Keratinocyte (primary cell): ENCODE measurements around the gene ENTPD2.

Experiments used
- EZH2 ChIP-seq: IDR thresholded peaks from one replicate; pipeline ENCODE4 v1.6.1; 2012; ENCODE audit warnings: inconsistent platforms, mild to moderate bottlenecking, low read length, moderate library complexity
- TF ChIP-seq, protein P1 (sequence below), 3 experiments: IDR thresholded peaks in 1 of 3; conservative IDR thresholded peaks in 1 of 3; optimal IDR thresholded peaks in 1 of 3; 2 replicates in 2 of 3; 3 replicates in 1 of 3; pipeline versions ENCODE3 to v1.5.1; 2011; ENCODE audit warnings: low read length in 3 of 3, mild to moderate bottlenecking in 3 of 3, moderate library complexity in 2 of 3, control low read depth in 1 of 3, inconsistent platforms in 1 of 3; ENCODE audit not compliant: insufficient read depth in 2 of 3; ENCODE audit errors: extremely low read depth in 1 of 3

DNA sequence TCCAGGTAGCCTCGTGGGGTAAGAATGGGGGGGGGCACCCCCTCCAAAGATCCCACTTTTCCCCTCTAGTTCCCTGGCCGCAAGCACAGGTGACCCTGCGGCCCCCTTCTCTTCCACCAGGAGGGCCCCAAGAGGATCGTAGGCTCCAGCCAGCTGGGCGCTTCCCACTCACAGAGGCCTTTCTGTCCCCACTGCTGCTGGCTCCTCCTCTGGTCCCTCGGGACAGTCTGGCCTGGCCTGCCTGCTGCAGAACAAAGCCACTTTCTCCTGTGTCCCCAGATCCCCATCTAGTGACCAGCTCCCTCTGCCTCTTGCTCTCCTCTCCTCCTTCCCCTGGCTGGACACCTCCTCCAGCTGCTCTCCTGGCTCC lies 17.0 kb upstream of the ENTPD2 start:
- TF ChIP-seq, protein P1, sequence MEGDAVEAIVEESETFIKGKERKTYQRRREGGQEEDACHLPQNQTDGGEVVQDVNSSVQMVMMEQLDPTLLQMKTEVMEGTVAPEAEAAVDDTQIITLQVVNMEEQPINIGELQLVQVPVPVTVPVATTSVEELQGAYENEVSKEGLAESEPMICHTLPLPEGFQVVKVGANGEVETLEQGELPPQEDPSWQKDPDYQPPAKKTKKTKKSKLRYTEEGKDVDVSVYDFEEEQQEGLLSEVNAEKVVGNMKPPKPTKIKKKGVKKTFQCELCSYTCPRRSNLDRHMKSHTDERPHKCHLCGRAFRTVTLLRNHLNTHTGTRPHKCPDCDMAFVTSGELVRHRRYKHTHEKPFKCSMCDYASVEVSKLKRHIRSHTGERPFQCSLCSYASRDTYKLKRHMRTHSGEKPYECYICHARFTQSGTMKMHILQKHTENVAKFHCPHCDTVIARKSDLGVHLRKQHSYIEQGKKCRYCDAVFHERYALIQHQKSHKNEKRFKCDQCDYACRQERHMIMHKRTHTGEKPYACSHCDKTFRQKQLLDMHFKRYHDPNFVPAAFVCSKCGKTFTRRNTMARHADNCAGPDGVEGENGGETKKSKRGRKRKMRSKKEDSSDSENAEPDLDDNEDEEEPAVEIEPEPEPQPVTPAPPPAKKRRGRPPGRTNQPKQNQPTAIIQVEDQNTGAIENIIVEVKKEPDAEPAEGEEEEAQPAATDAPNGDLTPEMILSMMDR (optimal IDR thresholded peaks at IDR 0.05 in 1 of 3, IDR thresholded peaks at IDR 0.05 in 1 of 3, conservative IDR thresholded peaks at IDR 0.05 in 1 of 3; ENCODE audit: extremely low read depth in 1 of 3, insufficient read depth in 2 of 3, low read length in 3 of 3): no peak
- no peak for TF ChIP-seq EZH2
